HepG2 (cell line): ENCODE results near the gene LIN28B. TPM values are rescaled to one million over a fixed set of nuclear protein-coding genes. Genes with fewer than 3 reads are reported as not detected.

Experiments used
- ATAC-seq: fragments of 200-7000 bp; cut with Tn5 transposase; 3 replicates; pipeline ENCODE4 v1.9.1; 2020; ENCODE audit warnings: mild to moderate bottlenecking, moderate library complexity
- BruUV-seq: library from RNA; stranded (reverse); fragments of 400-500 nt; replicated peaks from 2 replicates; lab custom pipeline; 2021; lab: Mats Ljungman, UMichigan
- CTCF ChIA-PET: fragments of 300-600 bp; formaldehyde crosslinking; extraction: SDS; loops from one replicate; lab custom pipeline; 2021; ENCODE audit warnings: low total read pairs, inconsistent platforms, low intra/inter-chr PET ratio; lab: Yijun Ruan, JAX
- POLR2A ChIA-PET: fragments of 350-600 bp; sonication (Branson Sonifier 250); formaldehyde crosslinking; loops from one replicate; lab custom pipeline; 2020; ENCODE audit warnings: antibody characterized with exemption, inconsistent platforms; lab: Yijun Ruan, JAX
- DNase-seq: peaks from one replicate; pipeline ENCODE4 v3.0.0-alpha.2; 2015; ENCODE audit warnings: low spot score
- FAIRE-seq: peaks from 3 replicates; lab custom pipeline; 2011; peaks lifted over from hg19 to GRCh38; lab: Jason Lieb, UNC
- H2AFZ ChIP-seq: one replicate; pipeline ENCODE4 v1.6.1; 2011; ENCODE audit warnings: low read length, inconsistent platforms
- H3K27ac ChIP-seq: fragments of 300-600 bp; 3 replicates; pipeline ENCODE4 v1.8.0; 2011; ENCODE audit warnings: mixed run types, mild to moderate bottlenecking, mixed read lengths, low read length, inconsistent platforms; ENCODE audit not compliant: insufficient read depth; ENCODE audit errors: extremely low read length
- H3K27me3 ChIP-seq, 2 experiments: fragments of 200-600 bp in 1 of 2; 2 replicates in 1 of 2; 3 replicates in 1 of 2; pipeline versions ENCODE4 v1.6.0 to v1.8.0; 2011; ENCODE audit warnings: low read length in 2 of 2, mild to moderate bottlenecking in 2 of 2, moderate library complexity in 2 of 2, inconsistent platforms in 1 of 2; ENCODE audit not compliant: insufficient read depth in 2 of 2, control insufficient read depth in 1 of 2
- H3K36me3 ChIP-seq, 2 experiments: fragments of 200-600 bp in 1 of 2; replicated peaks in 1 of 2; 2 replicates in 1 of 2; 3 replicates in 1 of 2; pipeline versions ENCODE4 v1.5.1 to v1.8.0; 2011; ENCODE audit warnings: low read length in 2 of 2, inconsistent platforms in 1 of 2; ENCODE audit not compliant: insufficient read depth in 2 of 2, control insufficient read depth in 1 of 2
- H3K4me1 ChIP-seq: 2 replicates; pipeline ENCODE4 v1.5.1; 2012; ENCODE audit warnings: low read length, inconsistent platforms; ENCODE audit not compliant: insufficient read depth
- H3K4me2 ChIP-seq: 2 replicates; pipeline ENCODE4 v1.6.0; 2011; ENCODE audit warnings: low read depth, low read length, inconsistent platforms
- H3K4me3 ChIP-seq, 3 experiments: fragments of 200-600 bp in 1 of 3; sonication (generic), shearing (Covaris generic) in 1 of 3; replicated peaks in 1 of 3; 2 replicates each; pipeline ENCODE4 v1.5.1; 2011 to 2016; ENCODE audit warnings: low read length in 3 of 3, inconsistent platforms in 2 of 3, low read depth in 2 of 3, mild to moderate bottlenecking in 2 of 3, control low read depth in 1 of 3, mixed read lengths in 1 of 3; ENCODE audit not compliant: insufficient read depth in 1 of 3
- H3K79me2 ChIP-seq: one replicate; pipeline ENCODE4 v1.6.1; 2011; ENCODE audit warnings: low read length, inconsistent platforms; ENCODE audit not compliant: insufficient read depth
- H3K9ac ChIP-seq: 2 replicates; pipeline ENCODE4 v1.6.0; 2011; ENCODE audit warnings: mild to moderate bottlenecking, low read depth, low read length, inconsistent platforms; ENCODE audit not compliant: insufficient read depth
- H3K9me3 ChIP-seq: 2 replicates; pipeline ENCODE4 v1.5.1; 2012; ENCODE audit warnings: mild to moderate bottlenecking, low read length
- H4K20me1 ChIP-seq: 2 replicates; pipeline ENCODE4 v1.6.0; 2011; ENCODE audit warnings: inconsistent platforms, mild to moderate bottlenecking, low read length, moderate library complexity; ENCODE audit not compliant: insufficient read depth
- ASH2L ChIP-seq: fragments of 300-600, 200-600 bp; sonication (generic); IDR thresholded peaks from 2 replicates; pipeline ENCODE4 v1.7.0; 2017; ENCODE audit warnings: low read depth, mild to moderate bottlenecking, moderate library complexity, mixed read lengths, low read length; ENCODE audit not compliant: insufficient read length
- ATF1 ChIP-seq: IDR thresholded peaks from 2 replicates; pipeline ENCODE4 v1.6.1; 2016; ENCODE audit warnings: mild to moderate bottlenecking, control low read depth
- BORCS8-MEF2B ChIP-seq: sonication (generic); formaldehyde crosslinking; IDR thresholded peaks from 2 replicates; pipeline ENCODE4 v1.8.0; 2022; ENCODE audit warnings: mild to moderate bottlenecking, missing genetic modification reagents
- CEBPB ChIP-seq: IDR thresholded peaks from 2 replicates; pipeline ENCODE4 v1.6.1; 2011; ENCODE audit warnings: low read depth, low read length, improper control_type of control experiment, borderline replicate concordance
- DR1 ChIP-seq: sonication (generic); formaldehyde crosslinking; IDR thresholded peaks from 2 replicates; pipeline ENCODE4 v1.8.0; 2021; ENCODE audit warnings: mild to moderate bottlenecking, missing genetic modification reagents, inconsistent platforms
- KAT2B ChIP-seq: fragments of 150-350 bp; IDR thresholded peaks from 2 replicates; pipeline ENCODE4 v1.6.1; 2014; ENCODE audit warnings: low read depth, low read length, borderline replicate concordance
- MAX ChIP-seq: IDR thresholded peaks from 2 replicates; pipeline ENCODE4 v1.6.1; 2012; ENCODE audit warnings: inconsistent platforms
- NFIC ChIP-seq: IDR thresholded peaks from 2 replicates; pipeline ENCODE4 v1.6.1; 2012; ENCODE audit warnings: mild to moderate bottlenecking, low read length, inconsistent platforms
- NRL ChIP-seq: sonication (generic); formaldehyde crosslinking; IDR thresholded peaks from 2 replicates; pipeline ENCODE4 v1.5.0; 2020; ENCODE audit warnings: missing genetic modification reagents, mild to moderate bottlenecking, moderate library complexity, borderline replicate concordance
- POLR2AphosphoS5 ChIP-seq: IDR thresholded peaks from 2 replicates; pipeline ENCODE4 v1.6.1; 2012; ENCODE audit warnings: low read depth, low read length
- PRPF4 ChIP-seq: fragments of 200-400 bp; formaldehyde crosslinking; IDR thresholded peaks from 2 replicates; pipeline ENCODE4 v1.6.1; 2016; ENCODE audit warnings: low read length, low read depth; ENCODE audit not compliant: poor library complexity, severe bottlenecking
- SAP130 ChIP-seq: IDR thresholded peaks from 2 replicates; pipeline ENCODE4 v1.6.1; 2016; ENCODE audit warnings: low read depth
- SIN3A ChIP-seq: IDR thresholded peaks from 2 replicates; pipeline ENCODE4 v1.6.1; 2011; ENCODE audit warnings: low read depth, mild to moderate bottlenecking, control low read depth, low read length, borderline replicate concordance
- TFDP1 ChIP-seq: IDR thresholded peaks from 2 replicates; pipeline ENCODE4 v1.6.1; 2016; ENCODE audit warnings: missing compliant biosample characterization, missing genetic modification reagents, borderline replicate concordance
- ZBTB37 ChIP-seq: sonication (generic); formaldehyde crosslinking; IDR thresholded peaks from 2 replicates; pipeline ENCODE4 v1.4.0; 2020; ENCODE audit warnings: mild to moderate bottlenecking, missing genetic modification reagents
- ZNF24 ChIP-seq: fragments of 450-650 bp; IDR thresholded peaks from 2 replicates; pipeline ENCODE4 v1.6.1; 2017; ENCODE audit warnings: antibody characterized with exemption, mild to moderate bottlenecking
- ZNF33A ChIP-seq: sonication (generic); formaldehyde crosslinking; IDR thresholded peaks from 2 replicates; pipeline ENCODE4 v1.5.1; 2020; ENCODE audit warnings: missing genetic modification reagents, mild to moderate bottlenecking, moderate library complexity, borderline replicate concordance
- ZNF598 ChIP-seq: sonication (generic); formaldehyde crosslinking; IDR thresholded peaks from 2 replicates; pipeline ENCODE4 v1.5.1; 2020; ENCODE audit warnings: mild to moderate bottlenecking, missing genetic modification reagents, borderline replicate concordance
- ZNF629 ChIP-seq: sonication (generic); formaldehyde crosslinking; conservative IDR thresholded peaks from 2 replicates; pipeline ENCODE4 v1.5.0; 2020; ENCODE audit warnings: missing genetic modification reagents
- ZNF740 ChIP-seq: sonication (generic); formaldehyde crosslinking; IDR thresholded peaks from 2 replicates; pipeline ENCODE4 v1.4.0; 2020; ENCODE audit warnings: missing genetic modification reagents
- WGBS: methylation state at CpG from one replicate; pipeline ENCODE4 v1.1.6; 2017; ENCODE audit warnings: low lambda C conversion rate; 5-methylcytosine and 5-hydroxymethylcytosine counted together
- in situ Hi-C: cut with HindIII; loops from 2 replicates; pipeline ENCODE4 v1.10.0; 2017; ENCODE audit warnings: low pct_unique_long_range_greater_than_20kb; ENCODE audit not compliant: extremely low pct_ligation_motif_present
- intact Hi-C: fragments of 100-400 bp; cut with micrococcal nuclease; formaldehyde crosslinking; loops from one replicate; pipeline ENCODE4 v1.10.0; 2022; ENCODE audit not compliant: unreplicated experiment
- polyA plus RNA-seq, 8 experiments: library from polyadenylated mRNA; depleted of rRNA in 3 of 8; stranded (reverse) in 7 of 8; unstranded in 1 of 8; fragments of >200 nt; fragmentation: Illumina TruSeq in 4 of 8; extraction: Trizol in 4 of 8; gene quantifications; 2 replicates each; pipeline versions ENCODE4 v1.2.1 to v1.2.3, GENCODE V29; 2011 to 2016; ENCODE audit warnings: low read depth in 4 of 8, missing spikeins in 1 of 8, mixed read lengths in 1 of 8; ENCODE audit not compliant: insufficient read depth in 1 of 8
- total RNA-seq, 5 experiments: library from RNA; depleted of rRNA; stranded (reverse); fragments of >200 nt; fragmentation: Illumina TruSeq; extraction: Trizol; gene quantifications; 2 replicates each; pipeline ENCODE4 v1.2.3, GENCODE V29; 2016; ENCODE audit warnings: low read depth in 1 of 5

LIN28B gene
- total and polyA plus RNA-seq, 2 of the 13 experiments (the other 11 are each of a cell fraction or from before 2014, with no cell fraction given) = 14.5 to 56.8 TPM

- DNase-seq = peak; percentile 68
- Histone ChIP-seq H4K20me1 (no peaks in the 10 kb centered on the region), H3K27me3 (no peaks in the 10 kb centered on the region; a peak in 2 of 5 replicates), H3K79me2 (peaks cover 53% of the 10 kb centered on the region), H3K27ac (peak overlapping the region; percentile 90), H3K9me3 (no peaks in the 10 kb centered on the region), H3K36me3 (no peaks in the 10 kb centered on the region), H2AFZ (peak overlapping the region; percentile 52), H3K9ac (peak overlapping the region; percentile 84), H3K4me3 (peak overlapping the region; percentile 70 to 89 (median 72)), H3K4me1 (peaks cover 20% of the 10 kb centered on the region), H3K4me2 (peak overlapping the region; percentile 76)
- BruUV-seq = TSS peak; percentile 50
- WGBS = 2% methylated on average over 19 of the region's 19 CpGs
- intact Hi-C loops = loop anchor here (10.0 kb wide), 1 partner anchor 446 kb away; the partner anchor contains the start of gene PREP
- POLR2A ChIA-PET = interaction anchor here (0.7 to 2.0 kb wide), 5 partner anchors 9 to 108 kb away, joined by 3 to 7 read pairs (median 6); partner anchors contain the start of gene HACE1
- peak; percentile 63 for FAIRE-seq
- peak; percentile 68 for ATAC-seq
- in situ Hi-C loops = no loop called here
- CTCF ChIA-PET = no interaction called here
- TF ChIP-seq ZNF24 = no peak
- TF ChIP-seq CEBPB = no peak
- TF ChIP-seq DR1 (CRISPR knock-in tag) = no peak
- 0 out of 2 replicates have a peak, but pooled peaks have one; percentile 25 for TF ChIP-seq POLR2AphosphoS5
- no peak for TF ChIP-seq ZNF740 (CRISPR knock-in tag)
- TF ChIP-seq SIN3A = 0 out of 2 replicates have a peak, but pooled peaks have one; percentile 59
- TF ChIP-seq ASH2L = peak; percentile 14
- peak; percentile 54; the same call in 1 of the 2 replicates for TF ChIP-seq SAP130 (CRISPR knock-in tag)
- TF ChIP-seq ATF1 = no peak
- TF ChIP-seq PRPF4 = no peak
- TF ChIP-seq NFIC = peak; percentile 10; the same call in 1 of the 2 replicates
- no peak for TF ChIP-seq BORCS8-MEF2B (CRISPR knock-in tag)
- peak; percentile 36; the same call in 1 of the 2 replicates for TF ChIP-seq ZNF629 (CRISPR knock-in tag)
- TF ChIP-seq NRL (CRISPR knock-in tag) = no peak
- peak; percentile 68; the same call in 1 of the 2 replicates for TF ChIP-seq TFDP1 (CRISPR knock-in tag)
- TF ChIP-seq KAT2B = no peak
- no peak for TF ChIP-seq ZNF33A (CRISPR knock-in tag)
- TF ChIP-seq ZBTB37 = no peak
- peak; percentile 67 for TF ChIP-seq MAX
- TF ChIP-seq ZNF598 = no peak
These were observed 1.5 kb downstream of the LIN28B start for GRCh38 chr6:104958178-104959025.
